Peyer's patch (tissue), 4 donors: Measurements from ENCODE around the gene MED31.

Experiments
- POLR2A ChIP-seq, 2 donors: fragments of 450-650 bp; IDR thresholded peaks; one replicate each; pipeline ENCODE4 v1.5.1; 2017; ENCODE audit warnings: antibody characterized with exemption in 2 of 2, mild to moderate bottlenecking in 2 of 2, moderate library complexity in 2 of 2
- TF ChIP-seq, protein P1 (sequence below), 6 experiments: fragments of 450-650 bp in 4 of 6; fragments of 200-600 bp in 2 of 6; sonication (generic) in 1 of 6; IDR thresholded peaks; one replicate each; pipeline ENCODE4 v1.5.1; 2017 to 2019; ENCODE audit warnings: antibody characterized with exemption in 6 of 6, mild to moderate bottlenecking in 3 of 6, moderate library complexity in 1 of 6

DNA sequence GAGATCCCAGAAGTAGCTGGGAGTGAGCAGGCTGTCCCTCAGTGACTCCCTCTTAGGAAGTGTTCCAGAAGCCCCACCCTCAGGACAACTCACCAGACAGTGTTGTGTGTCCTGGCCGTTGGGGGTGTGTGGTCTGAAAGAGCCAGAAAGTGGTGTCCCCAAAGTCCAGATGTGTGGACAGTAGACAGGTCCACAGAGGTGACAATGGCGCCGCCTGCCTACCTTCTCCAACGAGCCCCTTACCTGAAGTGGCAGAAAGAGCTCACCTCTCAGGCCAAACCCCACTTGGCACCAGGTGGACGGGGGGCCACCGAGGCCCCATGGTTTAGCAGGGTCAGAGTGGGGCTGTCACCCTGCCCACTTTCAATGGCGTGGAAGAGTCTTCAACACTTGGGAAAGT, 20.0 kb upstream of the MED31 start:
- TF ChIP-seq, protein P1, sequence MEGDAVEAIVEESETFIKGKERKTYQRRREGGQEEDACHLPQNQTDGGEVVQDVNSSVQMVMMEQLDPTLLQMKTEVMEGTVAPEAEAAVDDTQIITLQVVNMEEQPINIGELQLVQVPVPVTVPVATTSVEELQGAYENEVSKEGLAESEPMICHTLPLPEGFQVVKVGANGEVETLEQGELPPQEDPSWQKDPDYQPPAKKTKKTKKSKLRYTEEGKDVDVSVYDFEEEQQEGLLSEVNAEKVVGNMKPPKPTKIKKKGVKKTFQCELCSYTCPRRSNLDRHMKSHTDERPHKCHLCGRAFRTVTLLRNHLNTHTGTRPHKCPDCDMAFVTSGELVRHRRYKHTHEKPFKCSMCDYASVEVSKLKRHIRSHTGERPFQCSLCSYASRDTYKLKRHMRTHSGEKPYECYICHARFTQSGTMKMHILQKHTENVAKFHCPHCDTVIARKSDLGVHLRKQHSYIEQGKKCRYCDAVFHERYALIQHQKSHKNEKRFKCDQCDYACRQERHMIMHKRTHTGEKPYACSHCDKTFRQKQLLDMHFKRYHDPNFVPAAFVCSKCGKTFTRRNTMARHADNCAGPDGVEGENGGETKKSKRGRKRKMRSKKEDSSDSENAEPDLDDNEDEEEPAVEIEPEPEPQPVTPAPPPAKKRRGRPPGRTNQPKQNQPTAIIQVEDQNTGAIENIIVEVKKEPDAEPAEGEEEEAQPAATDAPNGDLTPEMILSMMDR (IDR thresholded peaks at IDR 0.05), result no peak
- no peak for TF ChIP-seq POLR2A (IDR thresholded peaks at IDR 0.05)
